ENCODE measurements around the gene APOH. TPM values are rescaled to one million over a fixed set of nuclear protein-coding genes. Genes with fewer than 3 reads are reported as not detected.
A peak's percentile ranks its signal among the peaks of the same experiment; 100 is the strongest.

APOH gene
- polyA plus RNA-seq, 1 experiment, result not detected

GRCh38 chr17:66250686-66251085, 21.5 kb upstream of the APOH start:
- Histone ChIP-seq H3K36me3 (ENCODE audit: control insufficient read depth, insufficient read depth, low read length) (no peaks in the 10 kb centered on the region), H3K4me3 (ENCODE audit: low read depth, low read length) (no peak overlapping the region), H3K27me3 (ENCODE audit: control insufficient read depth, insufficient read depth, low read length) (no peaks in the 10 kb centered on the region)
- ChIA-PET POLR2A (no interaction called here), CTCF (interaction anchor here (0.7 kb wide), 3 partner anchors 10 to 423 kb away, joined by 3 to 4 read pairs (median 3); no protein-coding TSS in a partner anchor)
- no peak for DNase-seq (ENCODE audit: low read depth)
- TF ChIP-seq CTCF (IDR thresholded peaks at IDR 0.05; ENCODE audit: insufficient read depth, low read depth, low read length), result no peak

GRCh38 chr17:66248285-66248684, 19.1 kb upstream of the APOH start:
- CTCF ChIA-PET, result no interaction called here
- DNase-seq (ENCODE audit: low read depth), result no peak
- TF ChIP-seq CTCF (IDR thresholded peaks at IDR 0.05; ENCODE audit: insufficient read depth, low read depth, low read length), result no peak
- Histone ChIP-seq H3K36me3 (ENCODE audit: control insufficient read depth, insufficient read depth, low read length) (no peaks in the 10 kb centered on the region), H3K4me3 (ENCODE audit: low read depth, low read length) (no peak overlapping the region), H3K27me3 (ENCODE audit: control insufficient read depth, insufficient read depth, low read length) (no peaks in the 10 kb centered on the region)
- POLR2A ChIA-PET, result no interaction called here

- Histone ChIP-seq H3K36me3 (ENCODE audit: control insufficient read depth, insufficient read depth, low read length) (no peaks in the 10 kb centered on the region), H3K4me3 (ENCODE audit: low read depth, low read length) (no peak overlapping the region), H3K27me3 (ENCODE audit: control insufficient read depth, insufficient read depth, low read length) (no peaks in the 10 kb centered on the region)
- CTCF ChIA-PET, result interaction anchor here (1.0 kb wide), 1 partner anchor 14 kb away, joined by 3 read pairs; no protein-coding TSS in a partner anchor
- TF ChIP-seq CTCF (IDR thresholded peaks at IDR 0.05; ENCODE audit: insufficient read depth, low read depth, low read length), result no peak
- DNase-seq (ENCODE audit: low read depth), result no peak
- POLR2A ChIA-PET, result no interaction called here
Observed at GRCh38 chr17:66241839-66242238, 12.6 kb upstream of the APOH start.

GRCh38 chr17:66240630-66241029, 11.4 kb upstream of the APOH start:
- H3K4me3 ChIP-seq (ENCODE audit: low read depth, low read length), result no peak overlapping the region
- CTCF ChIA-PET, result interaction anchor here (0.6 kb wide), 2 partner anchors 10 to 374 kb away, joined by 3 read pairs; no protein-coding TSS in a partner anchor
- DNase-seq (ENCODE audit: low read depth), result peak; percentile 29
- H3K36me3 ChIP-seq (ENCODE audit: control insufficient read depth, insufficient read depth, low read length), result no peaks in the 10 kb centered on the region
- no peak for TF ChIP-seq CTCF (IDR thresholded peaks at IDR 0.05; ENCODE audit: insufficient read depth, low read depth, low read length)
- H3K27me3 ChIP-seq (ENCODE audit: control insufficient read depth, insufficient read depth, low read length), result no peaks in the 10 kb centered on the region
- POLR2A ChIA-PET, result interaction anchor here (0.6 kb wide), 1 partner anchor 45 kb away, joined by 4 read pairs; no protein-coding TSS in a partner anchor

- DNase-seq (ENCODE audit: low read depth), result peak; percentile 36
- TF ChIP-seq CTCF (IDR thresholded peaks at IDR 0.05; ENCODE audit: insufficient read depth, low read depth, low read length), result no peak
- Histone ChIP-seq H3K27me3 (ENCODE audit: control insufficient read depth, insufficient read depth, low read length) (no peaks in the 10 kb centered on the region), H3K4me3 (ENCODE audit: low read depth, low read length) (no peak overlapping the region), H3K36me3 (ENCODE audit: control insufficient read depth, insufficient read depth, low read length) (no peaks in the 10 kb centered on the region)
- ChIA-PET POLR2A (interaction anchor here (0.6 kb wide), 1 partner anchor 45 kb away, joined by 4 read pairs; no protein-coding TSS in a partner anchor), CTCF (interaction anchor here (1.2 kb wide), 1 partner anchor 39 kb away, joined by 5 read pairs; no protein-coding TSS in a partner anchor)
Observed at GRCh38 chr17:66240013-66240412, 10.8 kb upstream of the APOH start.
